Fibroblast of mammary gland (primary cell): Measurements from ENCODE around the gene MCM7.

Experiments
- DNase-seq: peaks from one replicate; pipeline ENCODE4 v3.0.0-alpha.2; 2010; ENCODE audit warnings: low read depth
- H3K4me3 ChIP-seq: 2 replicates; pipeline ENCODE4 v1.5.1; 2011; ENCODE audit warnings: low read depth, mild to moderate bottlenecking, low read length, moderate library complexity; ENCODE audit not compliant: control insufficient read depth
- TF ChIP-seq, protein P1 (sequence below): conservative IDR thresholded peaks from 2 replicates; pipeline ENCODE4 v1.5.1; 2011; ENCODE audit warnings: low read depth, low read length, inconsistent platforms; ENCODE audit not compliant: control insufficient read depth, insufficient read depth

Gene MCM7

DNA sequence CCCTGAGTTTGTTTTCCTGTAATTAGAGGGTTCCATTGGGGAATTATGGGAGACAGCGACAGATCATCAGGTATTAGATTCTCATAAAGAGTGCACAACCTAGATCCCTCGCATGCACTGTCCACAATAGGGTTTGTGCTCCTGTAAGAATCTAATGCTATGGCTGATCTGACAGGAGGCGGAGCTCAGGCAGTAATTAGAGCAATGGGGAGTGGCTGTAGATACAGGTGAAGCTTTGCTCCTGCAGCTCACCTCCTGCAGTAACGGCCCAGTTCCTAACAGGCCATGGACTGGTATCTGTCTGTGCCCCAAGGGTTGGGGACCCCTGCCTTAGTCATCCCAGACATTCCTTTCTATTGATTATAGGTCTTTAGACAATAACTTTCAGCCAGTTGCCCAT, 52.5 kb downstream of the MCM7 start:
- TF ChIP-seq, protein P1, sequence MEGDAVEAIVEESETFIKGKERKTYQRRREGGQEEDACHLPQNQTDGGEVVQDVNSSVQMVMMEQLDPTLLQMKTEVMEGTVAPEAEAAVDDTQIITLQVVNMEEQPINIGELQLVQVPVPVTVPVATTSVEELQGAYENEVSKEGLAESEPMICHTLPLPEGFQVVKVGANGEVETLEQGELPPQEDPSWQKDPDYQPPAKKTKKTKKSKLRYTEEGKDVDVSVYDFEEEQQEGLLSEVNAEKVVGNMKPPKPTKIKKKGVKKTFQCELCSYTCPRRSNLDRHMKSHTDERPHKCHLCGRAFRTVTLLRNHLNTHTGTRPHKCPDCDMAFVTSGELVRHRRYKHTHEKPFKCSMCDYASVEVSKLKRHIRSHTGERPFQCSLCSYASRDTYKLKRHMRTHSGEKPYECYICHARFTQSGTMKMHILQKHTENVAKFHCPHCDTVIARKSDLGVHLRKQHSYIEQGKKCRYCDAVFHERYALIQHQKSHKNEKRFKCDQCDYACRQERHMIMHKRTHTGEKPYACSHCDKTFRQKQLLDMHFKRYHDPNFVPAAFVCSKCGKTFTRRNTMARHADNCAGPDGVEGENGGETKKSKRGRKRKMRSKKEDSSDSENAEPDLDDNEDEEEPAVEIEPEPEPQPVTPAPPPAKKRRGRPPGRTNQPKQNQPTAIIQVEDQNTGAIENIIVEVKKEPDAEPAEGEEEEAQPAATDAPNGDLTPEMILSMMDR, result no peak
- no peak overlapping the region for H3K4me3 ChIP-seq
- no peak for DNase-seq

DNA sequence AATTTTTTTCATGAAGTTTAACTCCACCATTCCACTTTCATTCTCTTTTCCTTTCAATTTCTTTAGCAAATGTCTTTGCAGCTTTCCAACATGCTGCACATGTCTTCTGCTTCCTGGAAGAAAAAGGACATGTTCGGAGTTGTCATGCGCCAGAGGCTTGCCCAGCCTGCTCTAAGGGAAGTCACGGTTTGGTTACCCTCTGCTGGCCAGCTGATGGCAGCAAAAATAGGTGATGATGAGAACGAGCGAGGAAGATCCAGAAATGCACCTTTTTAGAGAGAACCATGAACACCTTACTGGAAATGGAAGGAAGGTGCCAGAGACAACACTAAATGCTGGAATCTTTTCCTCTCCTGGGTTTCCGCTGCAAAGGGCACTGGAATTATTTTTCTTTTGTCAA, 56.5 kb downstream of the MCM7 start:
- no peak overlapping the region for H3K4me3 ChIP-seq
- no peak for DNase-seq
- TF ChIP-seq, protein P1, result no peak
